K562 (cell line): Measurements from ENCODE around the gene ECM1. TPM values are rescaled to one million over a fixed set of nuclear protein-coding genes. Genes with fewer than 3 reads are reported as not detected.

Experiments
- ATAC-seq: fragments of 200-7000 bp; cut with Tn5 transposase; 3 replicates; pipeline ENCODE4 v1.9.1; 2020; ENCODE audit warnings: moderate library complexity
- BruUV-seq: library from RNA; stranded (reverse); fragments of 400-500 nt; replicated peaks from 2 replicates; lab custom pipeline; 2021; lab: Mats Ljungman, UMichigan
- CTCF ChIA-PET: fragments of 300-600 bp; formaldehyde crosslinking; extraction: SDS; loops from one replicate; lab custom pipeline; 2021; ENCODE audit warnings: low intra/inter-chr PET ratio; lab: Yijun Ruan, JAX
- POLR2A ChIA-PET: fragments of 300-600, 350-650 bp; sonication (Branson Sonifier 250); formaldehyde crosslinking; extraction: SDS; loops from one replicate; lab custom pipeline; 2021; ENCODE audit warnings: antibody characterized with exemption, inconsistent platforms; lab: Yijun Ruan, JAX
- DNase-seq, 4 experiments: peaks; one replicate each; pipeline versions ENCODE4 v3.0.0 to v3.0.0-alpha.2; 2011 to 2018; ENCODE audit warnings: low spot score in 3 of 4, mixed read lengths in 3 of 4; ENCODE audit errors: extremely low read depth in 1 of 4
- FAIRE-seq: peaks from 2 replicates; lab custom pipeline; 2011; peaks lifted over from hg19 to GRCh38; lab: Jason Lieb, UNC
- H2AFZ ChIP-seq: 2 replicates; pipeline ENCODE4 v1.6.0; 2011; ENCODE audit warnings: low read depth, low read length, control low read depth, inconsistent platforms
- H3K27ac ChIP-seq: fragments of 200-600 bp; 3 replicates; pipeline ENCODE4 v1.8.0; 2011; ENCODE audit warnings: low read depth, mild to moderate bottlenecking, control low read depth, inconsistent platforms, low read length, moderate library complexity, mixed read lengths; ENCODE audit errors: extremely low read depth
- H3K27me3 ChIP-seq, 2 experiments: fragments of 300-600 bp in 1 of 2; 2 replicates in 1 of 2; 3 replicates in 1 of 2; pipeline versions ENCODE4 v1.6.0 to v1.8.0; 2011; ENCODE audit warnings: inconsistent platforms in 2 of 2, low read length in 2 of 2, mild to moderate bottlenecking in 1 of 2, mixed read lengths in 1 of 2, moderate library complexity in 1 of 2; ENCODE audit not compliant: control insufficient read depth in 2 of 2, insufficient read depth in 2 of 2
- H3K36me3 ChIP-seq: fragments of 300-600 bp; 3 replicates; pipeline ENCODE4 v1.8.0; 2011; ENCODE audit warnings: mild to moderate bottlenecking, low read length, inconsistent platforms; ENCODE audit not compliant: control insufficient read depth, insufficient read depth
- H3K4me1 ChIP-seq, 2 experiments: fragments of 200-600 bp in 1 of 2; replicated peaks in 1 of 2; 2 replicates in 1 of 2; 3 replicates in 1 of 2; pipeline versions ENCODE4 v1.5.1 to v1.8.0; 2011; ENCODE audit warnings: inconsistent platforms in 2 of 2, low read length in 2 of 2, mild to moderate bottlenecking in 1 of 2, mixed read lengths in 1 of 2, moderate library complexity in 1 of 2; ENCODE audit not compliant: control insufficient read depth in 2 of 2, insufficient read depth in 2 of 2
- H3K4me2 ChIP-seq: 2 replicates; pipeline ENCODE4 v1.6.1; 2011; ENCODE audit warnings: low read length, control low read depth, inconsistent platforms, mixed read lengths; ENCODE audit not compliant: insufficient read depth
- H3K4me3 ChIP-seq: fragments of 200-600 bp; sonication (generic), shearing (Covaris generic); 2 replicates; pipeline ENCODE4 v1.5.1; 2016; ENCODE audit warnings: control low read depth, inconsistent platforms
- H3K79me2 ChIP-seq: fragments of 200-600 bp; 3 replicates; pipeline ENCODE4 v1.8.0; 2011; ENCODE audit warnings: low read length, inconsistent platforms; ENCODE audit not compliant: control insufficient read depth, insufficient read depth
- H3K9ac ChIP-seq, 2 experiments: 2 replicates each; pipeline versions ENCODE4 v1.6.0 to v1.6.1; 2011; ENCODE audit warnings: low read depth in 2 of 2, low read length in 2 of 2, control low read depth in 1 of 2, inconsistent platforms in 1 of 2, mild to moderate bottlenecking in 1 of 2, mixed read lengths in 1 of 2; ENCODE audit not compliant: insufficient read depth in 1 of 2
- H3K9me1 ChIP-seq: one replicate; pipeline ENCODE4 v1.6.0; 2011; ENCODE audit warnings: inconsistent platforms, mild to moderate bottlenecking, low read length, moderate library complexity; ENCODE audit not compliant: control insufficient read depth, insufficient read depth
- H3K9me3 ChIP-seq: replicated peaks from 2 replicates; pipeline ENCODE4 v1.5.1; 2011; ENCODE audit warnings: low read depth, low read length, inconsistent platforms; ENCODE audit not compliant: control insufficient read depth, insufficient read depth
- H4K20me1 ChIP-seq: replicated peaks from 2 replicates; pipeline ENCODE4 v1.6.1; 2011; ENCODE audit warnings: low read length, inconsistent platforms, mixed read lengths; ENCODE audit not compliant: control insufficient read depth, insufficient read depth
- ARID3A ChIP-seq: IDR thresholded peaks from 2 replicates; pipeline ENCODE4 v1.6.1; 2012; ENCODE audit warnings: low read depth, low read length, improper control_type of control experiment, borderline replicate concordance
- FOXK2 ChIP-seq, 2 experiments: fragments of 450-650 bp; IDR thresholded peaks in 1 of 2; conservative IDR thresholded peaks in 1 of 2; 2 replicates each; pipeline ENCODE4 v1.6.1; 2016; ENCODE audit warnings: low read depth in 2 of 2, mild to moderate bottlenecking in 1 of 2
- GATAD2A ChIP-seq: fragments of 450-650 bp; IDR thresholded peaks from 2 replicates; pipeline ENCODE4 v1.6.1; 2017
- GATAD2B ChIP-seq: fragments of 450-650 bp; IDR thresholded peaks from 2 replicates; pipeline ENCODE4 v1.6.1; 2017; ENCODE audit warnings: mild to moderate bottlenecking, borderline replicate concordance
- HDAC1 ChIP-seq, 2 experiments: fragments of 450-650 bp; IDR thresholded peaks; 2 replicates each; pipeline ENCODE4 v1.6.1; 2016 to 2017; ENCODE audit warnings: inconsistent platforms in 1 of 2, mild to moderate bottlenecking in 1 of 2, moderate library complexity in 1 of 2
- IRF2 ChIP-seq: sonication (generic); formaldehyde crosslinking; IDR thresholded peaks from 2 replicates; pipeline ENCODE4 v1.8.1; 2022; ENCODE audit warnings: mild to moderate bottlenecking, missing genetic modification reagents
- MTF1 ChIP-seq: fragments of 250-450 bp; sonication (Bioruptor Pico); IDR thresholded peaks from 2 replicates; pipeline ENCODE4 v1.9.0; 2021; ENCODE audit warnings: moderate library complexity, mild to moderate bottlenecking, inconsistent platforms, borderline replicate concordance
- NBN ChIP-seq: fragments of 450-650 bp; IDR thresholded peaks from 2 replicates; pipeline ENCODE4 v1.6.1; 2016; ENCODE audit warnings: low read depth, mild to moderate bottlenecking
- NEUROD1 ChIP-seq: fragments of 150-350 bp; IDR thresholded peaks from 2 replicates; pipeline ENCODE4 v1.6.1; 2014; ENCODE audit warnings: borderline replicate concordance, low read length, low read depth; ENCODE audit not compliant: partially characterized antibody
- NR2F6 ChIP-seq: fragments of 450-650 bp; formaldehyde crosslinking; IDR thresholded peaks from 2 replicates; pipeline ENCODE4 v1.4.0; 2020; ENCODE audit warnings: mild to moderate bottlenecking
- PML ChIP-seq: IDR thresholded peaks from 2 replicates; pipeline ENCODE4 v1.6.1; 2012; ENCODE audit warnings: low read length, inconsistent platforms
- SIRT6 ChIP-seq: IDR thresholded peaks from one replicate; pipeline ENCODE4 v1.6.1; 2012; ENCODE audit warnings: low read depth, mild to moderate bottlenecking, control low read depth, inconsistent platforms, low read length, moderate library complexity
- SMAD3 ChIP-seq: fragments of 450-650 bp; formaldehyde crosslinking; conservative IDR thresholded peaks from 2 replicates; pipeline ENCODE4 v1.4.0; 2020; ENCODE audit warnings: mild to moderate bottlenecking
- SRSF3 ChIP-seq: fragments of 200-400 bp; formaldehyde crosslinking; IDR thresholded peaks from 2 replicates; pipeline ENCODE4 v1.6.1; 2016; ENCODE audit warnings: mild to moderate bottlenecking, low read length, moderate library complexity; ENCODE audit not compliant: insufficient read depth
- SUPT5H ChIP-seq: fragments of 450-650 bp; IDR thresholded peaks from 2 replicates; pipeline ENCODE4 v1.6.1; 2016
- XRCC4 ChIP-seq: IDR thresholded peaks from one replicate; pipeline ENCODE4 v1.6.1; 2011; ENCODE audit not compliant: insufficient read depth, insufficient read length; ENCODE audit errors: extremely low read depth
- YBX1 ChIP-seq: fragments of 450-650 bp; IDR thresholded peaks from 2 replicates; pipeline ENCODE4 v1.7.1; 2016; ENCODE audit warnings: mild to moderate bottlenecking
- ZBTB43 ChIP-seq: sonication (generic); formaldehyde crosslinking; IDR thresholded peaks from 2 replicates; pipeline ENCODE4 v1.8.0; 2023; ENCODE audit warnings: mild to moderate bottlenecking, missing genetic modification reagents
- ZNF146 ChIP-seq: IDR thresholded peaks from one replicate; pipeline ENCODE4 v1.6.1; 2018; ENCODE audit warnings: missing compliant biosample characterization; ENCODE audit not compliant: unreplicated experiment
- ZNF384 ChIP-seq: IDR thresholded peaks from 2 replicates; pipeline ENCODE4 v1.6.1; 2012; ENCODE audit warnings: low read depth, low read length, improper control_type of control experiment
- ZNF444 ChIP-seq: fragments of 250-450 bp; sonication (Bioruptor Pico); IDR thresholded peaks from 2 replicates; pipeline ENCODE4 v1.4.0; 2020; ENCODE audit warnings: mild to moderate bottlenecking, moderate library complexity
- WGBS: fragments of 100-300 bp; shearing (Covaris generic); methylation state at CpG from one replicate; pipeline ENCODE4 v1.1.6; 2016; ENCODE audit warnings: low coverage, mixed read lengths; ENCODE audit not compliant: insufficient coverage; ENCODE audit errors: missing lambda C conversion rate; 5-methylcytosine and 5-hydroxymethylcytosine counted together
- in situ Hi-C: fragments of 300-500 bp; cut with MboI; formaldehyde crosslinking; loops from 4 replicates; pipeline ENCODE4 v1.15.0; 2018; ENCODE audit warnings: inconsistent platforms, mixed read lengths
- intact Hi-C: fragments of 100-400 bp; cut with micrococcal nuclease; formaldehyde crosslinking; loops from 2 replicates; pipeline ENCODE4 v1.14.2; 2022
- polyA plus RNA-seq, 8 experiments: library from polyadenylated mRNA; depleted of rRNA in 4 of 8; stranded (reverse) in 5 of 8; unstranded in 3 of 8; fragments of >200 nt; fragmentation: Nextera tagmentation in 2 of 8; fragmentation: Illumina TruSeq in 1 of 8; extraction: Ambion mirVana in 2 of 8; extraction: Trizol in 1 of 8; gene quantifications; 2 replicates each; pipeline versions ENCODE4 v1.2.1 to v1.2.3, GENCODE V29; 2011 to 2014; ENCODE audit warnings: inconsistent platforms in 1 of 8, missing spikeins in 1 of 8
- total RNA-seq, 7 experiments: library from RNA; depleted of rRNA in 6 of 7; stranded (reverse); fragments of >200 nt in 6 of 7; fragmentation: Illumina TruSeq in 2 of 7; extraction: Trizol in 2 of 7; gene quantifications; 2 replicates each; pipeline versions ENCODE4 v1.2.1 to v1.2.3, GENCODE V29; 2011 to 2021; ENCODE audit warnings: low replicate concordance in 1 of 7

The ECM1 gene
- total and polyA plus RNA-seq, 9 of the 15 experiments (the other 6 are each of a cell fraction or from before 2014, with no cell fraction given): 6.6 to 52.2 (median 12.8) TPM

GRCh38 chr1:150548632-150549495 lies 41.0 kb downstream of the ECM1 start, which contains the start of gene ADAMTSL4:
Gene ADAMTSL4 (plus strand): TSS chr1:150549408. CDS start chr1:150552289, 2,881 bp downstream.
- Histone ChIP-seq H4K20me1 (no peaks in the 10 kb centered on the region), H3K4me1 (peaks cover 53 to 84% of the 10 kb centered on the region in 2 experiments), H3K4me3 (peak within 1 kb of the TSS; percentile 75), H3K79me2 (peaks cover 71% of the 10 kb centered on the region), H2AFZ (peak within 1 kb of the TSS; percentile 61), H3K36me3 (peaks cover 22% of the 10 kb centered on the region), H3K27me3 (no peaks in the 10 kb centered on the region), H3K9me1 (no peaks in the 10 kb centered on the region), H3K4me2 (peak within 1 kb of the TSS; percentile 95), H3K27ac (peak within 1 kb of the TSS; percentile 87), H3K9ac (peak within 1 kb of the TSS; percentile 95 to 99), H3K9me3 (no peaks in the 10 kb centered on the region)
- ChIA-PET POLR2A (interaction anchor here (0.6 to 8.9 kb wide), 12 partner anchors 9 to 108 kb away, joined by 3 to 53 read pairs (median 3); partner anchors contain the start of genes ENSA and TARS2), CTCF (interaction anchor here (0.6 kb wide), 1 partner anchor 307 kb away, joined by 3 read pairs; no protein-coding TSS in a partner anchor)
- intact Hi-C loops: loop anchor here (5.0 to 10.0 kb wide), 4 partner anchors 42 to 428 kb away; partner anchors contain the start of genes CA14, ECM1 and RPRD2
- in situ Hi-C loops: no loop called here
- FAIRE-seq (peak; percentile 58), ATAC-seq (peak; percentile 54), DNase-seq (peak; percentile 84 to 94 (median 90))
- BruUV-seq: no TSS peak
- WGBS: under 1% methylated on average over 49 of the region's 91 CpGs
- TF ChIP-seq NR2F6 (CRISPR knock-in tag) (no peak), SRSF3 (no peak), FOXK2 (conservative IDR thresholded peaks at IDR 0.05 in 1 of 2, IDR thresholded peaks at IDR 0.05 in 1 of 2; ENCODE audit: low read depth in 2 of 2) (no peak), HDAC1 (IDR thresholded peaks at IDR 0.05) (no peak), ZNF384 (no peak), MTF1 (CRISPR knock-in tag) (no peak), IRF2 (no peak), ZNF444 (no peak), SUPT5H (no peak), ARID3A (no peak), SMAD3 (no peak), SIRT6 (no peak), GATAD2B (peak; percentile 63), ZNF146 (CRISPR knock-in tag) (no peak), YBX1 (no peak), NEUROD1 (no peak), XRCC4 (no peak), ZBTB43 (CRISPR knock-in tag) (0 out of 2 replicates have a peak, but pooled peaks have one; percentile 40), GATAD2A (no peak), PML (peak; percentile 30; the same call in 1 of the 2 replicates), NBN (no peak)
